Suprapubic skin (tissue), 4 donors: ENCODE results near the gene SLC22A16. TPM values are rescaled to one million over a fixed set of nuclear protein-coding genes. Genes with fewer than 3 reads are reported as not detected.

Experiments
- DNase-seq, 2 donors: peaks; one replicate each; pipeline ENCODE4 v3.0.0-alpha.2; 2019; ENCODE audit warnings: low spot score in 2 of 2
- H3K27ac ChIP-seq: fragments of 200-600 bp; sonication (generic); one replicate; pipeline ENCODE4 v1.5.1; 2019
- H3K27me3 ChIP-seq: fragments of 200-600 bp; sonication (generic); one replicate; pipeline ENCODE4 v1.5.1; 2019
- H3K36me3 ChIP-seq: fragments of 200-600 bp; sonication (generic); one replicate; pipeline ENCODE4 v1.5.1; 2019
- H3K4me1 ChIP-seq: fragments of 200-600 bp; sonication (generic); one replicate; pipeline ENCODE4 v1.5.1; 2019
- H3K4me3 ChIP-seq: fragments of 200-600 bp; sonication (generic); one replicate; pipeline ENCODE4 v1.5.1; 2019; ENCODE audit warnings: mild to moderate bottlenecking
- H3K9me3 ChIP-seq: fragments of 200-600 bp; sonication (generic); one replicate; pipeline ENCODE4 v1.5.1; 2019
- CTCF ChIP-seq, 2 donors: fragments of 200-600 bp in 1 of 2; fragments of 450-650 bp in 1 of 2; sonication (generic) in 1 of 2; IDR thresholded peaks; one replicate each; pipeline ENCODE4 v1.5.1; 2016 to 2019; ENCODE audit warnings: antibody characterized with exemption in 2 of 2, mild to moderate bottlenecking in 1 of 2, moderate library complexity in 1 of 2
- EP300 ChIP-seq: sonication (generic); formaldehyde crosslinking; IDR thresholded peaks from one replicate; pipeline ENCODE4 v1.6.1; 2017; ENCODE audit warnings: antibody characterized with exemption
- POLR2A ChIP-seq, 2 donors: fragments of 450-650 bp; IDR thresholded peaks; one replicate each; pipeline ENCODE4 v1.6.1; 2017; ENCODE audit warnings: antibody characterized with exemption in 2 of 2, mild to moderate bottlenecking in 2 of 2, moderate library complexity in 2 of 2
- POLR2AphosphoS5 ChIP-seq, 3 donors: sonication (generic); formaldehyde crosslinking; IDR thresholded peaks; one replicate each; pipeline ENCODE4 v1.6.1; 2017; ENCODE audit warnings: antibody characterized with exemption in 3 of 3
- WGBS: methylation state at CpG from one replicate; pipeline ENCODE4 v1.1.5; 2018; 5-methylcytosine and 5-hydroxymethylcytosine counted together
- total RNA-seq, 4 donors: library from RNA; depleted of rRNA; stranded (reverse); fragments of >200 nt; gene quantifications; one replicate each; pipeline ENCODE4 v1.1.0, GENCODE V29; 2016

SLC22A16 gene
- total RNA-seq, 4 donors from 2014 or later, result not detected

DNA sequence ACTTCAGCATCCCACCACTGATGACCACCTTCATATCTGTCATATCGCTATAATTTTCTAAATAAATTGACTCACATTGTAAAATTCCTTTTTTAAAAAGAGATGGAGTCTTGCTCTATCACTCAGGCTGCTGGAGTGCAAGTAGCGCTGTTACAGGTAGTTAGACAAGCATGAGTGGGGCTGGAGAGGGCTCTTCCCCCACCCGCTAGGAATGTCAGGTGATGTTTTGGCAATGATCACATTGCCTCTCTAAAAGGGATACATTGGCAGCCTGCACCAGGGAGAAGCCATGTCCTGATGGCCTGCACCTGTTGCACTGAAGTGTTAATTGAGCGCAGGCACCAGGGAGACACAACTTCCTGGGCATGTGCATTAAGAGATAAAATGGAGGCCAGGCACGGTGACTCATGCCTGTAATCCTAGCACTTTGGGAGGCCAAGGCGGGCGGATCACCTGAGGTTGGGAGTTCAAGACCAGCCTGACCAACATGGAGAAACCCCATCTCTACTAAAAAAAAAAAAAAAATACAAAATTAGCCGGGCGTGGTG is 16.9 kb upstream of the SLC22A16 start:
- Histone ChIP-seq H3K36me3 (no peaks in the 10 kb centered on the region), H3K27ac (no peak overlapping the region), H3K4me1 (peaks cover 10% of the 10 kb centered on the region), H3K4me3 (no peak overlapping the region), H3K9me3 (no peaks in the 10 kb centered on the region), H3K27me3 (no peaks in the 10 kb centered on the region)
- no peak for TF ChIP-seq POLR2A (IDR thresholded peaks at IDR 0.05)
- 94% methylated on average over 9 of the region's 9 CpGs for WGBS
- DNase-seq, result no peak

DNA sequence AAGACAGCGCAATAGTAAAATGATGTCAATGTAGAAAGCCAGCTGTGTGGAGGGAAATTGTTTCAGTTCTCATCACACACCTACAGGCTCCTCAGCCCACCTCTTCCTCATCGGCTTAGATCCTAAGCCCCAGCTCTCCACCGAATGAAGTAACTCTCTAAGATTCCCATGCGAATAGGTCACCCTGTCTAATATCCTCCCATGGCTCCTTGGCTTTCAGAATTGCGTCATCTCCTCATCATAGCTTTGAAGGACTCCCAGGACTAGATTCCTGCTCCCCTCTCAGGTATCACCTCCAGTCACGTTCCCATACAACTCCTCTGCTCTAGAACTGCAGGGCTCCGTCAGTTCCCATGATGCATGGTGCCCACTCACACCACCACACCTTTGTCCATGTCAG is 16.2 kb upstream of the SLC22A16 start:
- Histone ChIP-seq H3K4me1 (peaks cover 10% of the 10 kb centered on the region), H3K27me3 (no peaks in the 10 kb centered on the region), H3K36me3 (no peaks in the 10 kb centered on the region), H3K9me3 (no peaks in the 10 kb centered on the region), H3K27ac (no peak overlapping the region), H3K4me3 (no peak overlapping the region)
- WGBS, result 57% methylated on average over 7 of the region's 7 CpGs
- TF ChIP-seq POLR2AphosphoS5 (IDR thresholded peaks at IDR 0.05) (no peak), EP300 (no peak), POLR2A (IDR thresholded peaks at IDR 0.05) (no peak), CTCF (IDR thresholded peaks at IDR 0.05) (no peak)
- DNase-seq, result no peak

GRCh38 chr6:110491644-110492317 is 15.4 kb upstream of the SLC22A16 start:
- H3K9me3 ChIP-seq, result no peaks in the 10 kb centered on the region
- H3K36me3 ChIP-seq, result no peaks in the 10 kb centered on the region
- no peaks in the 10 kb centered on the region for H3K27me3 ChIP-seq
- WGBS, result 30% methylated on average over 7 of the region's 7 CpGs
- H3K27ac ChIP-seq, result no peak overlapping the region
- H3K4me3 ChIP-seq, result no peak overlapping the region
- TF ChIP-seq EP300 (no peak), POLR2A (IDR thresholded peaks at IDR 0.05) (no peak), CTCF (IDR thresholded peaks at IDR 0.05) (no peak), POLR2AphosphoS5 (IDR thresholded peaks at IDR 0.05) (no peak)
- peaks cover 10% of the 10 kb centered on the region for H3K4me1 ChIP-seq
- DNase-seq, result no peak

DNA sequence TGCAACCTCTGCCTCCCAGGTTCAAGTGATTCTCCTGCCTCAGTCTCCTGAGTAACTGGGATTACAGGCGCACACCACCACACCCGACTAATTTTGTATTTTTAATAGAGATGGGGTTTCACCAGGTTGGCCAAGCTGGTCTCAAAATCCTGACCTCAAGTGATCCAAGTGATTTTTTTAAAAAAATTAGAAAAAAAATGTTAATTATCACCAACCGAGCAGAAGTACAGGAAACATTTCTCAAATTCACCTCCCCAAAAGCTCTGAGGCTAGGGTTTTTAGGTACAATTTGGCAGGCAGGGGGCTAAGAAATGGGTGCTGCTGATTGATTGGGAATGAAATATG is 14.9 kb upstream of the SLC22A16 start:
- no peak overlapping the region for H3K4me3 ChIP-seq
- 82% methylated on average over 3 of the region's 3 CpGs for WGBS
- H3K27me3 ChIP-seq, result no peaks in the 10 kb centered on the region

DNA sequence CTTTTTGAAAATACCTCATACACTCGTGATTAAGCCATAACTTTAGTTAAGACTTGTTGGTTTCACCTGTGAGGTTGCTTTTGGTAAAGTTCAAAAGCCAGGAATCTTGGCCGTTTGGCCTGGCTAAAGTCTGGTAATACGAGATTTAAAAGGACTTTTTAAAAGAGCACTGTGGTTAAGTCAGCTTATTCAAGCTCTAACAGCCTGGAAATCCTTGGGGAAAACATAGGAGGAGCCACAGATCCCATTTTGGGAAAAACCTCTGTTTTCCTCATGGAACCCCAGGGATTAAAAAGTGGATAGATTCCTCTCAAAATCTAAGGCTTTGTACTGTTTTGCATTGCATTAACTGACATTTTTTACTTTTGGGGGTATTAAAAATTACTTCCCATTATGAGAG is 13.7 kb upstream of the SLC22A16 start:
- Histone ChIP-seq H3K9me3 (no peaks in the 10 kb centered on the region), H3K4me1 (peaks cover 10% of the 10 kb centered on the region), H3K36me3 (no peaks in the 10 kb centered on the region), H3K27me3 (no peaks in the 10 kb centered on the region), H3K4me3 (no peak overlapping the region), H3K27ac (no peak overlapping the region)
- TF ChIP-seq CTCF (IDR thresholded peaks at IDR 0.05) (no peak), POLR2AphosphoS5 (IDR thresholded peaks at IDR 0.05) (no peak), EP300 (no peak), POLR2A (IDR thresholded peaks at IDR 0.05) (no peak)
- 49% methylated on average over 3 of the region's 3 CpGs for WGBS
- no peak for DNase-seq

More for the DNA sequence above, 14.9 kb upstream of the SLC22A16 start:
- Histone ChIP-seq H3K9me3 (no peaks in the 10 kb centered on the region), H3K36me3 (no peaks in the 10 kb centered on the region), H3K4me1 (peaks cover 10% of the 10 kb centered on the region), H3K27ac (no peak overlapping the region)
- TF ChIP-seq CTCF (IDR thresholded peaks at IDR 0.05) (no peak), POLR2A (IDR thresholded peaks at IDR 0.05) (no peak), POLR2AphosphoS5 (IDR thresholded peaks at IDR 0.05) (no peak), EP300 (no peak)
- no peak for DNase-seq
